GM06990 (cell line): ENCODE results near the gene NYAP1.
"Not testable (repeated sequence)": the region's sequence is repeated elsewhere in the genome, so short reads cannot be mapped to it uniquely, and the experiment has no call there.

Source experiments
- DNase-seq: peaks from one replicate; pipeline ENCODE4 v3.0.0-alpha.2; 2011; ENCODE audit not compliant: insufficient read length; ENCODE audit errors: extremely low read depth
- H3K27me3 ChIP-seq: replicated peaks from 2 replicates; pipeline ENCODE4 v1.6.0; 2011; ENCODE audit warnings: low read length; ENCODE audit not compliant: control insufficient read depth, insufficient read depth
- H3K36me3 ChIP-seq: 2 replicates; pipeline ENCODE4 v1.5.1; 2011; ENCODE audit warnings: low read length; ENCODE audit not compliant: control insufficient read depth, insufficient read depth
- H3K4me3 ChIP-seq: replicated peaks from 2 replicates; pipeline ENCODE4 v1.5.1; 2011; ENCODE audit warnings: low read depth, mild to moderate bottlenecking, control low read depth, low read length
- CTCF ChIP-seq: IDR thresholded peaks from 2 replicates; pipeline ENCODE4 v1.5.1; 2011; ENCODE audit warnings: low read length, control low read depth, mild to moderate bottlenecking, inconsistent platforms; ENCODE audit not compliant: insufficient read depth, poor library complexity, severe bottlenecking

NYAP1 gene

GRCh38 chr7:100483722-100484672 lies at the start of gene NYAP1:
Gene NYAP1 (plus strand): TSS chr7:100483927. CDS start chr7:100485312, 1,385 bp downstream.
- H3K36me3 ChIP-seq, result no peaks in the 10 kb centered on the region
- no peak for TF ChIP-seq CTCF
- no peaks in the 10 kb centered on the region for H3K27me3 ChIP-seq
- peak within 1 kb of the TSS; percentile 61 for H3K4me3 ChIP-seq
- peak; percentile 63 for DNase-seq

DNA sequence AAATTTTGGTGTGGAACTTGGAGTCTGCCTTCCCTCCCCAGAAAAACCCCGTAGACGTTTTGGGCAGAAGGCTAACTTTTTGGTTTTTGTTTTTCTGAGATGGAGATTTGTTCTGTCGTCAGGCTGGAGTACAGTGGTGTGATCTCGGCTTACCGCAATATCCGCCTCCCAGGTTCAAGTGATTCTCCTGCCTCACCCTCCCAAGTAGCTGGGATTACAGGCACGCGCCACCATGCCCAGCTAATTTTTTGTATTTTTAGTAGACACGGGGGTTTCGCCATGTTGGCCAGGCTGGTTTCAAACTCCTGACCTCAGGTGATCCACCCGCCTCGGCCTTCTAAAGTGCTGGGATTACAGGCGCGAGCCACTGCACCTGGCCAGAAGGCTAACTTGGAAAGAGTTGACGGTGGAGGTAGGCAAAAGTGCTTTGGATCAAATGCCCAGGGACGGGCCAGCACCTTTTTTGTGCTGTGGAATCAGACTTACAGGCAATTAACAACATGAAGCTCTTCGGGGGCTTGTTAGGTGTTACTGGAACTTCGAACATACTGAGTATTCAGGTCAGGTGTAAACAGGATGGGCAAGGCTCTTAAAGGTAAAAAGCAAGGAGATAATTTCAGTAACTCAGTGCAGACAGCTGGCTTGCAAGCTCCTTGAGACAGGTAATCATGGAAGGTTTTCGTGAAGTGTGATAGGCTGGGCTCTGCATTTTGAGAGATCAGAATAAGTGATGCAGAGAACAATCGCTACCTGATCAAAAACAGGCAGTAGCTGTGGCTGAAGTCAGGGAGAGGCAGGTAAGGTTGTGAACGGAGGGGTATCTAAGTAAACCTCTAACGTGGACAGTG lies 49.2 kb upstream of the NYAP1 start:
- no peak for TF ChIP-seq CTCF

GRCh38 chr7:100435401-100436304 lies 48.1 kb upstream of the NYAP1 start:
- peak; percentile 68 for DNase-seq
- peak overlapping the region; percentile 92 for H3K4me3 ChIP-seq
- no peaks in the 10 kb centered on the region for H3K27me3 ChIP-seq
- no peak for TF ChIP-seq CTCF
- peaks cover 18% of the 10 kb centered on the region for H3K36me3 ChIP-seq

More for the DNA sequence above, 49.2 kb upstream of the NYAP1 start:
- no peak for DNase-seq
- Histone ChIP-seq H3K36me3 (peaks cover 18% of the 10 kb centered on the region), H3K27me3 (no peaks in the 10 kb centered on the region), H3K4me3 (peak overlapping the region; percentile 92)

DNA sequence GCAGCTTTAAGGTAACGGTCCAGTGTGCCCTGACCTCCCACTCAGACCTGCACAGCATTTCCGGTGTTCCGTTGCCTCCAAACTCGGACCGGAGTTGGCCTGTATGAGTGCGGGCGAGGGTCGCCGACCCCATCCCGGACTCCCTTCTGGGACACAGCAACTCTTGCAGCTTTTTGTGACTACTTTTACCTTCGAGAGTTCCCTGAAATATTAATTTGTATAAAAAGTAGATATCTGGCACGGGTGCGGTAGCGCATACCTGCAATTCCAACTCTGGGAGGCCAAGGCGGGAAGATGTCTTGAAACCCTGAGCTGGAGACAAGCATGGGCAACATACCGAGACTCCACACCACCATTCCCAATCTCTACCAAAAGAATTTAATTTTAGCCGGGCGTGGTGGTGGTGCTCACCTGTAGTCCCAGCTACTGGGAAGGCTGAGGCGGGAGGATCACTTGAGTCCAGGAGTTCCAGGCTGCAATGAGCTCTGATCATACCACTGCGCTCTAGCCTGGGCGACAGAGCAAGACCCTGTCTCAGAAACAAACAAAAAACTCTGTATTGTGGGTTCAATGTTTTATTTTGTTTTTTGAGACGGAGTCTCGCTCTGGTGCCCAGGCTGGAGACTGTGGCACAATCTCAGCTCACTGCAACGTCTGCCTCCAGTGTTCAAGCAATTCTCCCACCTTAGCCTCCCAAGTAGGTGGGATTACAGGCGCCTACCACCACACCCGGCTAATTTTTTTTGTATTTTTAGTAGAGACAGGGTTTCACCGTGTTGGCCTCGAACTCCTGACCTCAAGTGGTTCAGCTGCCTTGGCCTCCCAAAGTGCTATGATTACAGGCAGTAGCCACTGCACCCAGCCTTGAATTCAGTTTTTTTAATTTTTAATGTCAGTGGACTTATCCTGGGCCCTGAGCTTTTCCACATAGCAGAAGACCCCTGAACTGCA lies 46.3 kb upstream of the NYAP1 start:
- Histone ChIP-seq H3K4me3 (no peak overlapping the region; the same call in 1 of the 2 replicates), H3K36me3 (peaks cover 13% of the 10 kb centered on the region), H3K27me3 (no peaks in the 10 kb centered on the region)
- no peak for DNase-seq
- TF ChIP-seq CTCF, result no peak

DNA sequence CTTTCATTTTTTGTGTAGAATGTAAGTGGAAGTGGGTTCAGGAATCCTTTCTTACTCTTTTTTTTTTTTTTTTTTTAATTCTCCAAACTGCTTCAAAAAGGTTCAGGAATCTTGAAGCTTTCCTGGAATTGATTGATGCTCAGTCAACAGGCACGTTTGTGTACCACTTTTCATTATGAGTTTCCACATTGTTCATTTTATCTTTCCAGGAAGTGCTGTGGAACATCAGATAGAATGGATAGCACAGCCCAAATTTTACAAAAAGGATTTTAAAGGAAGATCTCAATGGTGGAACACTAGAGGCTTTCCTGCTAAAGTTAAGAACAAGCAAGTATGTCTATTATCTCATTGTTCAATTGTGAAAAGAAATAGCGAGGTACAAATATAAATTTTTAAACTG lies 45.6 kb upstream of the NYAP1 start:
- no peak for TF ChIP-seq CTCF
- H3K4me3 ChIP-seq, result no peak overlapping the region
- H3K36me3 ChIP-seq, result peaks cover 12% of the 10 kb centered on the region
- no peak for DNase-seq
- no peaks in the 10 kb centered on the region for H3K27me3 ChIP-seq

DNA sequence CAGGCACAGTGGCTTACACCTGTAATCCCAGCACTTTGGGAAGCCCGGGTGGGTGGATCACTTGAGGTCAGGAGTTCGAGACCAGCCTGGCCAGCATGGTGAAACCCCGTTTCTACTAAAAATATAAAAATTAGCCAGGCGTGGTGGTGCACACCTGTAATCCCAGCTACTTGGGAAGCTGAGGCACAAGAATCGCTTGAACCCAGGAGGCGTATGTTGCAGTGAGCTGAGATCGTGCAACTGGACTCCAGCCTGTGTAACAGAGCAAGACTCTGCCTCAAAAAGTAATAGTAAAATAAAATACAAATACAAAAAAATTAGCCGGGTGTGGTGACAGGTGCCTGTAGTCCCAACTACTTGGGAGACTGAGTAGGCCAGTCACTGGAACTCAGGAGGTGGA lies 45.0 kb upstream of the NYAP1 start:
- H3K36me3 ChIP-seq, H3K4me3 ChIP-seq, DNase-seq, H3K27me3 ChIP-seq: not testable (repeated sequence)

DNA sequence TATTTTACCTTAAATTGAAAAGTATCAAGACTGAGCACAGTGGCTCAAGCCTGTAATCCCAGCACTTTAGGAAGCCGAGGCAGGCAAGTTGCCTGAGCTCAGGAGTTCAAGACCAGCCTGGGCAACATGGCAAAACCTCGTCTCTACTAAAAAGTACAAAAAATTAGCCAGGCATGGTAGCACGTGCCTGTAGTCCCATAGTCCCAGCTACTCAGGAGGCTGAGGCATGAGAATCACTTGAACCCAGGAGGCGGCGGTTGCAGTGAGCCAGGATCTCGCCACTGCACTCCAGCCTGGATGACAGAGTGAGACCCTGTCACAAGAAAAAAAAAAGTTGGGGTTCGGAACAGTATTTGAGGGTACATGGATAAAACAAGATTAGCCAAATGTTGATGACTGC lies 44.5 kb upstream of the NYAP1 start:
- not testable (repeated sequence) for H3K27me3 ChIP-seq, DNase-seq, H3K4me3 ChIP-seq, H3K36me3 ChIP-seq
